ENCODE results near the gene B4GALT5. TPM values are rescaled to one million over a fixed set of nuclear protein-coding genes. Genes with fewer than 3 reads are reported as not detected.
"Not testable (repeated sequence)": the region's sequence is repeated elsewhere in the genome, so short reads cannot be mapped to it uniquely, and the experiment has no call there.

B4GALT5 gene
- polyA plus RNA-seq, 1 experiment = 32.5 TPM

- H3K27me3 ChIP-seq (ENCODE audit: control insufficient read depth, insufficient read depth, low read length) = no peaks in the 10 kb centered on the region
- TF ChIP-seq, protein P1, sequence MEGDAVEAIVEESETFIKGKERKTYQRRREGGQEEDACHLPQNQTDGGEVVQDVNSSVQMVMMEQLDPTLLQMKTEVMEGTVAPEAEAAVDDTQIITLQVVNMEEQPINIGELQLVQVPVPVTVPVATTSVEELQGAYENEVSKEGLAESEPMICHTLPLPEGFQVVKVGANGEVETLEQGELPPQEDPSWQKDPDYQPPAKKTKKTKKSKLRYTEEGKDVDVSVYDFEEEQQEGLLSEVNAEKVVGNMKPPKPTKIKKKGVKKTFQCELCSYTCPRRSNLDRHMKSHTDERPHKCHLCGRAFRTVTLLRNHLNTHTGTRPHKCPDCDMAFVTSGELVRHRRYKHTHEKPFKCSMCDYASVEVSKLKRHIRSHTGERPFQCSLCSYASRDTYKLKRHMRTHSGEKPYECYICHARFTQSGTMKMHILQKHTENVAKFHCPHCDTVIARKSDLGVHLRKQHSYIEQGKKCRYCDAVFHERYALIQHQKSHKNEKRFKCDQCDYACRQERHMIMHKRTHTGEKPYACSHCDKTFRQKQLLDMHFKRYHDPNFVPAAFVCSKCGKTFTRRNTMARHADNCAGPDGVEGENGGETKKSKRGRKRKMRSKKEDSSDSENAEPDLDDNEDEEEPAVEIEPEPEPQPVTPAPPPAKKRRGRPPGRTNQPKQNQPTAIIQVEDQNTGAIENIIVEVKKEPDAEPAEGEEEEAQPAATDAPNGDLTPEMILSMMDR (IDR thresholded peaks at IDR 0.05; ENCODE audit: low read depth, low read length) = no peak
- no peak overlapping the region for H3K4me3 ChIP-seq (ENCODE audit: low read depth, low read length)
- no peaks in the 10 kb centered on the region for H3K9me3 ChIP-seq (ENCODE audit: control insufficient read depth, insufficient read depth, low read length)
- no peak overlapping the region for H3K27ac ChIP-seq (ENCODE audit: low read depth, low read length)
- no peak for DNase-seq (ENCODE audit: low read depth, low spot score)
- CTCF ChIA-PET = no interaction called here
- POLR2A ChIA-PET = no interaction called here
Measured at GRCh38 chr20:49737260-49737659, 23.6 kb upstream of the B4GALT5 start.

- no peak overlapping the region for H3K27ac ChIP-seq (ENCODE audit: low read depth, low read length)
- no peaks in the 10 kb centered on the region for H3K27me3 ChIP-seq (ENCODE audit: control insufficient read depth, insufficient read depth, low read length)
- ChIA-PET POLR2A (interaction anchor here (0.5 kb wide), 1 partner anchor 236 kb away, joined by 3 read pairs; no protein-coding TSS in a partner anchor), CTCF (no interaction called here)
- H3K4me3 ChIP-seq (ENCODE audit: low read depth, low read length) = no peak overlapping the region
- TF ChIP-seq, protein P1 (IDR thresholded peaks at IDR 0.05; ENCODE audit: low read depth, low read length) = no peak
- H3K9me3 ChIP-seq (ENCODE audit: control insufficient read depth, insufficient read depth, low read length) = peaks cover 3% of the 10 kb centered on the region; the same call in 1 of the 2 replicates
- peak; percentile 16 for DNase-seq (ENCODE audit: low read depth, low spot score)
Measured at GRCh38 chr20:49729780-49730179, 16.1 kb upstream of the B4GALT5 start.

GRCh38 chr20:49727894-49728885 lies 14.5 kb upstream of the B4GALT5 start:
- CTCF ChIA-PET = interaction anchor here (0.6 kb wide), 1 partner anchor 1357 kb away, joined by 6 read pairs; no protein-coding TSS in a partner anchor
- POLR2A ChIA-PET = no interaction called here
- no peak overlapping the region for H3K4me3 ChIP-seq (ENCODE audit: low read depth, low read length)

DNA sequence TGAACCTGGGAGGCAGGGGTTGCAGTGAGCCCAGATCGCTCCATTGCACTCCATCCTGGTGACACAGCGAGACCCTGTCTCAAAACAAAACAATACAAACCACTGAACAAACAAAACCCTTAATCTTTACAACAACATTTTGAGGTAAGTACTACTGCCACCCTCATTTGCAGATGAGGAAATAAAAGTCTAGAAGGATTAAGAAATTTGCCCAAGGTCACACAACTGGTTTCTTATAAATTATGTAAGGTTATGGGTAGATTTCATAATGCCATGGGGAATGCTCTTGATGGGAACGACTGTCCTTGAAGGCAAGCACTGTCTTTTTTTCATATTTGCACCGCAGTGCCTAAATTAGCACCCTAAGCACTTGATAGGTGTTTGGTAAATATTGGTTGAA lies 13.8 kb upstream of the B4GALT5 start:
- H3K4me3 ChIP-seq (ENCODE audit: low read depth, low read length) = no peak overlapping the region
- H3K27me3 ChIP-seq (ENCODE audit: control insufficient read depth, insufficient read depth, low read length) = no peaks in the 10 kb centered on the region
- H3K27ac ChIP-seq (ENCODE audit: low read depth, low read length) = no peak overlapping the region
- TF ChIP-seq, protein P1 (IDR thresholded peaks at IDR 0.05; ENCODE audit: low read depth, low read length) = no peak
- H3K9me3 ChIP-seq (ENCODE audit: control insufficient read depth, insufficient read depth, low read length) = peaks cover 3% of the 10 kb centered on the region; the same call in 1 of the 2 replicates
- DNase-seq (ENCODE audit: low read depth, low spot score) = no peak
- ChIA-PET POLR2A (no interaction called here), CTCF (no interaction called here)

More at GRCh38 chr20:49727894-49728885, 14.5 kb upstream of the B4GALT5 start:
- Histone ChIP-seq H3K27ac (ENCODE audit: low read depth, low read length) (no peak overlapping the region), H3K27me3 (ENCODE audit: control insufficient read depth, insufficient read depth, low read length) (no peaks in the 10 kb centered on the region), H3K9me3 (ENCODE audit: control insufficient read depth, insufficient read depth, low read length) (peaks cover 3% of the 10 kb centered on the region; the same call in 1 of the 2 replicates)
- TF ChIP-seq, protein P1 (IDR thresholded peaks at IDR 0.05; ENCODE audit: low read depth, low read length) = no peak
- DNase-seq (ENCODE audit: low read depth, low spot score) = no peak

DNA sequence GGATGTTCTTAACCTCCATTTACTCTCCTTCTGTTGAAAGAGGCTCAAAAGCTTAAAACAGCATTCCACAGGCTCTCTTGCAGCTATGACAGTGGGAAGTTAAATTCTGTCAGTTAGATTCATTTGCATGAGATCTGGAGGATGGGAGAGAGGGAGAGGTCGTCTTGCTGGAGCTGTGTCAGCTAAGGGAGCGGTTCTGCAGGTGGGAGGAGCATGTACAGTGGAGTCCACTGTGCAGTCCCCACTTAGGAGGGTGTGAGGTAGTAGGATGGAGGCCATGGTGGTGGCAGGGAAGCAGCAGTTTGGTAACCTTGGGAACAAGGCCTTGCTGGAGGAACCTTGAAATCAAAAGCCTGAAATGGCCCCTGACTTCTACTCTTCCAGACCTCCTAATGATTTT lies 12.0 kb upstream of the B4GALT5 start:
- DNase-seq (ENCODE audit: low read depth, low spot score) = no peak
- ChIA-PET POLR2A (interaction anchor here (0.5 kb wide), 1 partner anchor 36 kb away, joined by 3 read pairs; no protein-coding TSS in a partner anchor), CTCF (no interaction called here)
- TF ChIP-seq, protein P1 (IDR thresholded peaks at IDR 0.05; ENCODE audit: low read depth, low read length) = no peak
- H3K4me3 ChIP-seq (ENCODE audit: low read depth, low read length) = no peak overlapping the region
- no peak overlapping the region for H3K27ac ChIP-seq (ENCODE audit: low read depth, low read length)
- H3K27me3 ChIP-seq (ENCODE audit: control insufficient read depth, insufficient read depth, low read length) = no peaks in the 10 kb centered on the region
- peaks cover 3% of the 10 kb centered on the region; the same call in 1 of the 2 replicates for H3K9me3 ChIP-seq (ENCODE audit: control insufficient read depth, insufficient read depth, low read length)

DNA sequence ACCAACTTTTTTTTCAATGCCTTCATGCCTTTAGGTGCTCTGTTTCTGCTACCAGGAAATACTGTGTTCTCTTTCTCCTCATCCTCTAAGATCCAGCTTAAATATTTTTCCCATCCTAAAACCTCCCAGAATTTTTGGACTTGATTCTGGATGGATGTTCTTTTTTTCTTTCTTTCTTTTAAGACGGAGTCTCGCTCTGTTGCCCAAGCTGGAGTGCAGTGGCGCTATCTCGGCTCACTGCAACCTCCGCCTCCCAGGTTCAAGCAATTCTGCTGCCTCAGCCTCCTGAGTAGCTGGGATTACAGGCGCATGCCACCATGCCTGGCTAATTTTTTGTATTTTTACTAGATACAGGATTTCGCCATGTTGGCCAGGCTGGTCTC lies 11.5 kb upstream of the B4GALT5 start:
- DNase-seq (ENCODE audit: low read depth, low spot score); H3K27ac ChIP-seq (ENCODE audit: low read depth, low read length); H3K27me3 ChIP-seq (ENCODE audit: control insufficient read depth, insufficient read depth, low read length); POLR2A ChIA-PET; H3K4me3 ChIP-seq (ENCODE audit: low read depth, low read length); H3K9me3 ChIP-seq (ENCODE audit: control insufficient read depth, insufficient read depth, low read length): not testable (repeated sequence)
- CTCF ChIA-PET = interaction anchor here (0.9 kb wide), 1 partner anchor 121 kb away, joined by 3 read pairs; no protein-coding TSS in a partner anchor
